Loucy (cell line): ENCODE measurements around the gene SOD2.

Experiments used
- H2AFZ ChIP-seq: fragments of 200-600 bp; sonication (generic); 2 replicates; pipeline ENCODE4 v1.6.0; 2016; ENCODE audit warnings: antibody characterized with exemption, mild to moderate bottlenecking, low read length, moderate library complexity
- H3F3A ChIP-seq: fragments of 200-600 bp; 2 replicates; pipeline ENCODE4 v1.6.0; 2016; ENCODE audit warnings: antibody characterized with exemption, low read depth, mild to moderate bottlenecking
- H3K27me3 ChIP-seq: fragments of 200-600 bp; sonication (generic); 2 replicates; pipeline ENCODE4 v1.6.1; 2014; ENCODE audit warnings: low read length, mild to moderate bottlenecking; ENCODE audit not compliant: insufficient read depth, poor library complexity, severe bottlenecking
- H3K36me3 ChIP-seq: fragments of 200-600 bp; sonication (generic); 2 replicates; pipeline ENCODE4 v1.6.1; 2016; ENCODE audit warnings: low read length; ENCODE audit not compliant: insufficient read depth
- H3K4me1 ChIP-seq: fragments of 200-600 bp; sonication (generic); 2 replicates; pipeline ENCODE4 v1.5.1; 2014; ENCODE audit warnings: low read length, mild to moderate bottlenecking; ENCODE audit not compliant: insufficient read depth, poor library complexity, severe bottlenecking
- H3K4me2 ChIP-seq: fragments of 200-600 bp; sonication (generic); 2 replicates; pipeline ENCODE4 v1.6.0; 2014; ENCODE audit warnings: antibody characterized with exemption, low read length, low read depth, mild to moderate bottlenecking; ENCODE audit not compliant: poor library complexity, severe bottlenecking
- H3K4me3 ChIP-seq: fragments of 200-600 bp; sonication (generic); 2 replicates; pipeline ENCODE4 v1.5.1; 2014; ENCODE audit warnings: low read length, mild to moderate bottlenecking, mixed read lengths; ENCODE audit not compliant: poor library complexity, severe bottlenecking
- H3K79me2 ChIP-seq: fragments of 200-600 bp; sonication (generic); 2 replicates; pipeline ENCODE4 v1.6.1; 2014; ENCODE audit warnings: low read length; ENCODE audit not compliant: insufficient read depth
- H3K9ac ChIP-seq: fragments of 200-600 bp; sonication (generic); 2 replicates; pipeline ENCODE4 v1.6.0; 2014; ENCODE audit warnings: mild to moderate bottlenecking, low read depth, low read length, moderate library complexity; ENCODE audit not compliant: poor library complexity, severe bottlenecking
- H3K9me2 ChIP-seq: fragments of 200-600 bp; sonication (generic); replicated peaks from 2 replicates; pipeline ENCODE4 v1.6.1; 2016; ENCODE audit warnings: low read depth, low read length, mixed read lengths
- H3K9me3 ChIP-seq: fragments of 200-600 bp; sonication (generic); 2 replicates; pipeline ENCODE4 v1.6.1; 2014; ENCODE audit warnings: mild to moderate bottlenecking, antibody characterized with exemption, low read length, low read depth; ENCODE audit not compliant: insufficient read depth
- H4K20me1 ChIP-seq: fragments of 200-600 bp; sonication (generic); 2 replicates; pipeline ENCODE4 v1.6.0; 2014; ENCODE audit warnings: antibody characterized with exemption, low read length, mild to moderate bottlenecking; ENCODE audit not compliant: insufficient read depth, poor library complexity, severe bottlenecking
- EZH2phosphoT487 ChIP-seq: fragments of 200-600 bp; IDR thresholded peaks from 2 replicates; pipeline ENCODE4 v1.6.1; 2018; ENCODE audit warnings: antibody characterized with exemption, mild to moderate bottlenecking, moderate library complexity, borderline replicate concordance
- TF ChIP-seq, protein P1 (sequence below): fragments of 200-600 bp; sonication (generic); conservative IDR thresholded peaks from 2 replicates; pipeline ENCODE4 v1.5.1; 2014; ENCODE audit warnings: mild to moderate bottlenecking, antibody characterized with exemption, low read length

SOD2 gene

DNA sequence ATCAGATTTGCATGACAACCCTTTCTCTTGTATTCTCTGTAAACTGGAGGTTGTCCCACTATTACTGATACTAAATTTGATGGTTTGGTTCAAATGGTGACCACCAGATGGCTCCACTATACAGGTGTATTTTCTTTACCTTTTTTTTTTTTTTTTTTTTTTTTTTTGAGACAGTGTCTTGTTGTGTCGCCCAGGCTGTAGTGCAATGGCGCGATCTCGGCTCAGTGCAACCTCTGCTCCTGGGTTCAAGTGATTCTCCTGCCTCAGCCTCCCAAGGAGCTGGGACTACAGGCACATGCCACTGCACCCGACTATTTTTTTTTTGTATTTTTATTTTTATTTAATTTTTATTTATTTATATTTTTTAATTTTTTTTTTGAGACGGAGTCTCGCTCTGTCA, 27.7 kb upstream of the SOD2 start:
- no peaks in the 10 kb centered on the region for H4K20me1 ChIP-seq
- H3K9me3 ChIP-seq: peaks cover 5% of the 10 kb centered on the region; the same call in 1 of the 2 replicates
- H3K27me3 ChIP-seq: no peaks in the 10 kb centered on the region
- H3K36me3 ChIP-seq: no peaks in the 10 kb centered on the region
- H3K4me2 ChIP-seq: no peak overlapping the region
- no peak overlapping the region for H3K4me3 ChIP-seq
- no peaks in the 10 kb centered on the region for H3F3A ChIP-seq
- H3K9ac ChIP-seq: no peak overlapping the region
- TF ChIP-seq, protein P1, sequence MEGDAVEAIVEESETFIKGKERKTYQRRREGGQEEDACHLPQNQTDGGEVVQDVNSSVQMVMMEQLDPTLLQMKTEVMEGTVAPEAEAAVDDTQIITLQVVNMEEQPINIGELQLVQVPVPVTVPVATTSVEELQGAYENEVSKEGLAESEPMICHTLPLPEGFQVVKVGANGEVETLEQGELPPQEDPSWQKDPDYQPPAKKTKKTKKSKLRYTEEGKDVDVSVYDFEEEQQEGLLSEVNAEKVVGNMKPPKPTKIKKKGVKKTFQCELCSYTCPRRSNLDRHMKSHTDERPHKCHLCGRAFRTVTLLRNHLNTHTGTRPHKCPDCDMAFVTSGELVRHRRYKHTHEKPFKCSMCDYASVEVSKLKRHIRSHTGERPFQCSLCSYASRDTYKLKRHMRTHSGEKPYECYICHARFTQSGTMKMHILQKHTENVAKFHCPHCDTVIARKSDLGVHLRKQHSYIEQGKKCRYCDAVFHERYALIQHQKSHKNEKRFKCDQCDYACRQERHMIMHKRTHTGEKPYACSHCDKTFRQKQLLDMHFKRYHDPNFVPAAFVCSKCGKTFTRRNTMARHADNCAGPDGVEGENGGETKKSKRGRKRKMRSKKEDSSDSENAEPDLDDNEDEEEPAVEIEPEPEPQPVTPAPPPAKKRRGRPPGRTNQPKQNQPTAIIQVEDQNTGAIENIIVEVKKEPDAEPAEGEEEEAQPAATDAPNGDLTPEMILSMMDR: peak; percentile 55
- no peak for TF ChIP-seq EZH2phosphoT487
- H3K9me2 ChIP-seq: no peaks in the 10 kb centered on the region
- no peak overlapping the region for H2AFZ ChIP-seq
- H3K4me1 ChIP-seq: peaks cover under 1% of the 10 kb centered on the region
- peaks cover 35% of the 10 kb centered on the region for H3K79me2 ChIP-seq

DNA sequence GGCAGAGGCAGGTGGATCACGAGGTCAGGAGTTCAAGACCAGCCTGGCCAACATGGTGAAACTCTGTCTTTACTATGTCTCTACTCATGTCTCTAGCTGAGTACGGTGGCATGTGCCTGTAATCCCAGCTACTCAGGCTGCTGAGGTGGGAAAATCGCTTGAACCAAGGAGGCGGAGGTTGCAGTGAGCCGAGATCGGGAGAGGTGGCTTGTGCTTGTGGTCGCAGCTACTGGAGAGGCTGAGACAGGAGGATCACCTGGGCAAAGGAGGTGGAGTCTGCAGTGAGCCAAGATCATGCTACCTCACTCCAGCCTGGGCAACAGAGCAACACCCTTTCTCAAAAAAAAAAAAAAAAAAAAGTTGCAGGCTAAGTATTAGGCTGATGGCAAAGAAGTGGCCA, 26.2 kb upstream of the SOD2 start:
- no peaks in the 10 kb centered on the region for H3K36me3 ChIP-seq
- no peaks in the 10 kb centered on the region for H4K20me1 ChIP-seq
- no peaks in the 10 kb centered on the region for H3K27me3 ChIP-seq
- no peak overlapping the region for H3K4me2 ChIP-seq
- H3K9ac ChIP-seq: no peak overlapping the region
- peaks cover 5% of the 10 kb centered on the region for H3K4me1 ChIP-seq
- no peaks in the 10 kb centered on the region for H3F3A ChIP-seq
- H3K4me3 ChIP-seq: no peak overlapping the region
- no peak overlapping the region for H2AFZ ChIP-seq
- no peak for TF ChIP-seq EZH2phosphoT487
- TF ChIP-seq, protein P1: no peak
- H3K9me2 ChIP-seq: no peaks in the 10 kb centered on the region
- H3K79me2 ChIP-seq: peaks cover 21% of the 10 kb centered on the region
- H3K9me3 ChIP-seq: peaks cover 5% of the 10 kb centered on the region; the same call in 1 of the 2 replicates

DNA sequence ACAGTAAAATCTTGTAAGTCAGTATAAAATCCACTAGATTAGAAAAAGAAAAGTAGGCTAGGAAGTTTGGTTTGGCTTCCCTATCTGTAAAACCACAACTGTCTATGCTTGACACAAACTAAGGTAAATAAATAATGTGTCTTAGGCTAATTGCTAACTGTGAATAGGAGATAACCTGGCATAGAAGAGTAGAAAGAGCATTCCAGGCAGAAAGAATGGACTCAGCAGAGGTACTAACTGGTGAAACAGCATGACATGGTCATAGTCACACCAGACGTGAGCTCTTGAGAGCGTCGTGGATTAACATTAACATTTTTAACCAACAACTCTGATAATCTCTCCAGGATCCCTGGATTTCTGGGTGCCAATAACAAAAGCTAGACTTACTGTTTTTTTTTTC, 25.6 kb upstream of the SOD2 start:
- H3K4me1 ChIP-seq: peaks cover 5% of the 10 kb centered on the region
- H3K4me2 ChIP-seq: no peak overlapping the region
- H3K36me3 ChIP-seq: no peaks in the 10 kb centered on the region
- TF ChIP-seq, protein P1: no peak
- no peak for TF ChIP-seq EZH2phosphoT487
- H3F3A ChIP-seq: no peaks in the 10 kb centered on the region
- H3K27me3 ChIP-seq: no peaks in the 10 kb centered on the region
- no peaks in the 10 kb centered on the region for H3K9me2 ChIP-seq
- peaks cover 5% of the 10 kb centered on the region; the same call in 1 of the 2 replicates for H3K9me3 ChIP-seq
- no peak overlapping the region for H3K9ac ChIP-seq
- H4K20me1 ChIP-seq: no peaks in the 10 kb centered on the region
- H3K79me2 ChIP-seq: peaks cover 14% of the 10 kb centered on the region; the same call in 1 of the 2 replicates
- H3K4me3 ChIP-seq: no peak overlapping the region
- no peak overlapping the region for H2AFZ ChIP-seq
